HG02884 (cell line): ENCODE results near the gene EHBP1.

Experiments
- ATAC-seq: cut with Tn5 transposase; IDR thresholded peaks from one replicate; pipeline ENCODE4 v1.9.1; 2021; ENCODE audit warnings: mild to moderate bottlenecking, moderate library complexity; ENCODE audit not compliant: unreplicated experiment

EHBP1 gene

DNA sequence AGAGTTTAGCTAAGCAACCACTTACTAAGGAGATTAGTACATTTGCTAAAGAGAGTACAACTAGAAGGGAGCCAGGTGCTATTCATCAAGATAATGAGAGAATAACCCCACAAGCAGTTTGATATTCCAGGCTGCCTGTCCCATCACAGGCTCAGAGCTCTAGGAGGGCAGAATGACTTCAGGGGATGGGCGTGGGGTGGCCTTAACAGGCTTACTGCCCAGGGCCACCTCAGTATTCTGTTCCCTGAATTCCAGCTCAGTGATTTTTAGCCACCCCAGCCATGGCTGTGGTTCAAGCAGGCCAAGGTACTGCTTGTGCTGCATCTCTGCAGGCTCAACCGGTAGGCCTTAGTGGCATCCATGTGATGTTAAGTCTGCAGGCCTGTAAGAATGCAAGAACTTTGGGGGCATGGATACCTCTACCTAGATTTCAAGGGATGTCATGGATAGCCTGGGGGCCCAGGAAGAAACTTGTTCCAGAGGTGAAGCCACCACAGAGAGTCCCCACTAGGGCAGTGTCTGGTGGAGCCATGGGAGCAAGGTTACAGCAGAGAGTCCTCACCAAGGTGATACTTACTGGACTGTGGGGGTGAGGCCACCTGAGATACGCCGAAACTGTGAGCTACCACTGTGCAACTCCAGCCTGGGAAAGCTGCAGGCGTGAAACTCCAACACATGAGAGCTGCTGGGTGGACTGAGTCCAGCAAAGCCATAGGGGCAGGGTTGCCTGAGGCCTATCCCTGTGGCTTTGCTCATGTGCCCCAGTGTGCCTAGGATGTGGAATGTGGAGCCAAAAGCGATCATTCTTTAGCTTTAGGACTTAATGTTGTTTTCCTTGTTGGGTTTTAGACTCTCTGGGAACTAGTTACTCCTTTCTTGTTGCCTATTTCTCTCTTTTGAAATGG is 107.7 kb downstream of the EHBP1 start:
- no peak for ATAC-seq

- no peak for ATAC-seq
Measured at GRCh38 chr2:62814123-62814522, 108.6 kb downstream of the EHBP1 start.

GRCh38 chr2:62817348-62817747 is 111.8 kb downstream of the EHBP1 start:
- ATAC-seq, result no peak

DNA sequence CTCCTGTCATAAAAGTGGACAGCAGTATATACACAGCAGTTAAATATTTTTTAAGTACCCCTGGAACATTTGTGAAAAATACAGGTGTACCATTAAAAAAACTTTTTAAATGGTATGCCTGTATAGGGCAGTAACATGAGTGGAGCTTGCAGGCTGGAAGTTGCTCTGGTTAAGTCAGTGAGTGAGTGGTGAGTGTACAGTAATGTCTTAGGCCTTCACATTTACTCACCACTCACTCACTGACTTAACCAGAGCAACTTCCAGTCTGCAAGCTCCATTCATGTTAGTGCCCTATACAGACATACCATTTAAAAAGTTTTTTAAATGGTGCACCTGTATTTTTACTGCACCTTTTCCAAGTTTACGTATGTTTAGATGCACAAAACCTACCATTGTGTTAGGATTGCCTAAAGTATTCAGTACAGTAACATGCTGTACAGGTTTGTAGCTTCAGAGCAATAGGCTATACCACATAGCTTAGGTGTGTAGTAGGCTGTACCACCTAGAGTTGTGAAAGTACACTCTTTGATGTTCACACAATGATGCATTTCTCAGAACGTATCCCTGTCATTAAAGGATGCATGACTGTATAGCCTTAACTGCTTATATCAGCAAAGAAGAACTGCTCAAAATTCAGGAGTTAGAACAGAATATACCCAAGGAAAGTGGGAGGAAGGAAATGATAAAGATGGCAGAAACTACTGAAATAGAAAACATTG is 112.6 kb downstream of the EHBP1 start:
- no peak for ATAC-seq

GRCh38 chr2:62822549-62822948 is 117.0 kb downstream of the EHBP1 start:
- no peak for ATAC-seq

DNA sequence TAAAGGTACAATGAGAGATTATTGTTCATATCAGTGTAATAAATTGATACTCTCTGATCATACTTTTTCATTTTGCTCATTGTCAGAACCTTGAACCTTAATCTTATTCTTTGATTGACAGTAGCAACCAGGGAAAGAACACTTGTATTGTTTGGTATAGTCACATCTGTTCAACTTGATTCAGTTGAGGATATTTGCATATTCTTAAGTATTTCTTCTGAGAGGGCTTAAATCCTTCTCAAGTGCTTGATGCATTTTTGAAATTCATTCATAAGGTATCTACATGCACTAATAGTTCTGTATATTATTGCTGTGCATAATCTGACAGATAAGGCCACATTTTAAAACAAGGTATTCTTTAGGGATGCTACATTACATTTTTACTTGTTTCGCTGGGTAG is 118.9 kb downstream of the EHBP1 start:
- ATAC-seq, result no peak

DNA sequence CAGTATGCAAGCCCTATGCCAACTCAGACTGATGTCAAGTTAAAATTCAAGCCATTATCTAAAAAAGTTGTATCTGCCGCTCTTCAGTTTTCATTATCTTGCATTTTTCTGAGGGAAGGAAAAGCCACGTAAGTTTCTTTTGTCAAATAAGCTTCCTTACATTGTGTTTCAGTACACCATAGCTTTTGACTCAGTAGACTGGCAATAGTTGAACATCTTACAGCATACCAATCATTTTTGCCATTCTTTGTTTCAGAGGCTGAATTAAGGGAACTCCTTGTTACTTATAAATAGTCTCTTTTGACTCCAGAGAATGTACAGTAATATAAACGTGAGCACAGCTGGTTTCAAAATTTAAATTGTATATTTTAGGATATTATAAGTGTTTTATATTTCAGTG is 120.6 kb downstream of the EHBP1 start:
- ATAC-seq, result no peak

DNA sequence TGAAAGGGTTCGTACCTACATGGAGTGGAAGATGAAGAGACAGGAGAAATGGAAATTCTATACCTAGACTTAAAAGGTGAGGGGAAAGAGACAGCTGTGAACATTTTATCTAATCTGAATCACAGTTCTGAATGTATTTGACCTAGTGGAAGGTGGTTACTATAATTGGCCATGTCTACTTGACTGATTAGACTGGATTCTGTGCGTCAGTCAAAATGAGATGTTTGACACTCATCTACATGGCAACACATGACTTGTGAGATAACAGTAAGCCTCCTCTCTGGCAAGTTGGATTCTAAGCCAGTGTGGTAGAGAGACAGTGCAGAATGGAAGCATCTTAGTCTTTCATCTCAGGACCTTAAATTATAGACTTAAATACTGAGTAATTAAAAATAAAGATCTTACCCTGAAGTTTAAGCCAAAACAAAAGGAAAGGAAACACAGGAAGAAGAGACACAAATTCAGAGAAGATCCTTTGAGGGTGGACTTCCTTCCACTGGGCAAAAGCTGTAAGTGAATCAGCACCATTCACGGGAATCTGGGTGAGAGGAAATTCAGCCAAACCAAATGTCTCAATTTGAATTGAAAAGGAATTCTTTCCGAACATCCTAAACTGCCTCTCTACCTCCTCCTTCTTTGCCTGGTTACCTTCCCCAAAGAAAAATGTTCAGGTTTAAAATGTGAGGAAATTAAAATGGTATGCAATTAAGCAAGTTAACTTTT is 121.6 kb downstream of the EHBP1 start:
- no peak for ATAC-seq

GRCh38 chr2:62831729-62832128 is 126.2 kb downstream of the EHBP1 start:
- ATAC-seq, result peak; percentile 62

DNA sequence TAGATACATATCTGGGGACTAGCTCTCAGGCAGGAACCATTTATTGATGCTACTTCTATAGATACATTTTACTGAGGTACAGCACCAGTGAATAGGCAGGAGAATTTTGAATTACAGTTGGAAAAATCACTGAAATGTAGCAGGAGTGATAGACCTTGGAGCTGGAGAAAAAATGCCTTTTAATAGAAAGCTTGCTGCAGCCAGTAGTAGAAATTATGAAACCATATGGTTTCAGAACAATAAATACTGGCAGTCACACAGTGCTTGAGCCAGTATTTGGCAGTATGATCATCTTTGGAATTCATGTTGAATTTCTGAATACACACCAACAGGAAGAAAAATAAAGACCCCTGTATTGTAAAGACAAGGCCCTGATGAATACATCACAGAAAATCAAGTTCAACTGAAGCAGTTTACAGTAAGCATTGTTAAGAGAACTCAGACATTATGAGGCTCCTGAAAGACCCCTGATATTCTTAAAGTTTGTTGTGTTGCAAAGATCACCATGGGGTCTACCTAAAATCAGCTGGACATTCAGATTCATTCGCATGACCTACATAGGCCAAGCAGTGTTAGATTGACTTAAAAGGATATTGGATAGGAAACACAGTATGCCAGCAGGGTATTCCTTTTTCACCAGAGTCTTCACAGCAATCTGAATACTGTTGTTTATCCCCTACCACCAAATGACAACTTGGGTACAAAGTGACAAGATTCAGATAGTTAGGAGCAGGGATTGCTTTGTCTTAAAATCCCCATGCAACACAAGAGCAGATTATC is 139.0 kb downstream of the EHBP1 start:
- ATAC-seq, result no peak

- no peak for ATAC-seq
Measured at GRCh38 chr2:62845256-62845655, 139.7 kb downstream of the EHBP1 start.

DNA sequence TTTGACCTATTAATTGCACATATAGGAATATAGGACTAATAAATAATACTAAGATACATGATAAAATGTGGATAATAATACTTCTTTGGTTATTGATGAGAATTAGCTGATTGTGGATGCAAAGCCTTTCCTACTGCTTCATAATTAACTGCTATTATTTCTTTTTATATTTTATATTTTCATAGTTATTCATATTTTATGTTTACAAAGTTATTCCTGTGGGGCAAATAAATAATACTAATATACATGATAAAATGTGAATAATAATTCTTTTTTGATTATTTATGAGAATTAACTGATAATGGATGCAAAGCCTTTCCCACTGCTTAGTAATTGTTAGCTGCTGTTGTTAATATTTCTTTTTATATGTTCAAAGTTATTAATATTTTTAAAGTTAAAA is 146.7 kb downstream of the EHBP1 start:
- no peak for ATAC-seq

- no peak for ATAC-seq
Measured at GRCh38 chr2:62854600-62855514, 149.3 kb downstream of the EHBP1 start.

DNA sequence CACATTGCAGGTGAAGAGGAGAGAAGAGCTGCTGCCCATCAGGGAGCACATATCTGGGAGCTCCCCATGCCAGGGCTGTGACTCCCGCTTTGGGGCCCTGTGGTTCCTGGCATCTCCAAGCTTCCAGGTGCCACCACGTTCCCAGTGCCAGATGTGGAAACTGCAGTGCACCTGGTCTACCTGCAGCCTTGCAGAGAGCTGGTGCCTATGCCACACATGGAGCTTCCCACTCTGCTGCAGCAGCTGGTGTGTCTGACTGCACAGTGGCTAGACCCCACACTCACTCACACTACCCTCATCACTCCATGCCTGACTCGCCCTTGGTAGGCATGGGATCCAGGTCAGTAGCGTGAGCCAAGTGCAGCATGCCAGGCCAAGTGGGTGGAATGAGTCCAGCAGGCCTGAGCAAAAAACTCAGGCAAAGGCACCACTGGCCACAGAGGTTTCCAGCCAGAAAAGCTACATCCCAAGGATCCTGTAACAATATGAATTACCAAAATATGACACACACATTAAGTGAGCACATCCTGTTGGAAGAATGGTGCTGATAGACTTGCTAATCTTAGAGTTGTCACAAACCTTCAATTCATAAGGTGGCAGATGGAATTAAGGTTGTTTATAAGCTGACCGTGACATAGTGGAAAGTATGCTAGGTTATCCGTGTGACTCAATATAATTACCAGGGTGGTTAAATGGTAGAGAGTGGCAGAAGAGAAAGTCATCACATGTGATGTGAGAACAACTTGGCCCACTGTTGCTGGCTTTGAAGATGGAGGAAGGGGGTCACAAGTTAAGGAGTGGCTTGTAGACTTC is 150.9 kb downstream of the EHBP1 start:
- ATAC-seq, result no peak

DNA sequence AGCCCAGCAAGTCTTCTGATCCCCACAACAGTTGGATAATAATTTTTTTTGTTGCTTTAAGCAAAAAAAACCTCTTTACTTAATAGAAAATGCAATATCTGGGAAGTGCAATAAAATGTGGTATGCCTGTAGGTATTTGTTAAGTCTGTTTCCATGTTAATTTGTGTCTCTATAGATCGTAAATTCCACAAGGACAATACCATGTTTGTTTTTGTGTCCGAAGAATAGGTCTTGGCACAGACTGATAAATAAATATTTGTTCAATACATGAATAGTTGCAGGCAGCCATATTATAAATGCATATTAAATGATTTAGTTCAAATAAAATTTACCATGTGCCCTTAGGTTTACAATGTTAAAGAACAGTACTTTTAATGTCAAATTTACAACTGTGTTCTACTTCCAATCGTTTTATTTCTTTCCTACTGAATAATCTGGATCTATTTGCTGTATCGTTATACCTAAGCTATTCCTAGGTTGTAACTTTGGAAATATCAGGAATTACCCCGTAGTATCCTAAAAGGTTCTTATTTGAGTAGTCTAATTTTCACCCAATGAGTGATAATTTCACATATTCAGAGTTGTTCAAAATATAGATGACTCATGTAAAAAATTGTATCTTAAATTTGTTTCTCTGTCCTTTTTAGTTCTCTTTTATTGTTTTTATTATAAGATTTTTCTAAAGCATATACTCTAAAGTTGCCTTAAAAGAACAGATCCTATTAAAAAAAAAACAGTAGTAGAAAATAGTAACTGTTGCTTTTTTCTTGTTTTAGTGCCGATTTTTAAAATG is 151.8 kb downstream of the EHBP1 start:
- no peak for ATAC-seq

GRCh38 chr2:62858231-62858832 is 152.8 kb downstream of the EHBP1 start:
- ATAC-seq, result no peak

- no peak for ATAC-seq
Measured at GRCh38 chr2:62868947-62869346, 163.4 kb downstream of the EHBP1 start.

GRCh38 chr2:62870966-62871365 is 165.5 kb downstream of the EHBP1 start:
- ATAC-seq, result no peak
